ENCODE data around the gene CIC. TPM values are rescaled to one million over a fixed set of nuclear protein-coding genes. Genes with fewer than 3 reads are reported as not detected.

CIC gene
- total and polyA plus RNA-seq, 2 of the 13 experiments (the other 11 are each of a cell fraction or from before 2014, with no cell fraction given), result 5.9 to 8.0 TPM

- TF ChIP-seq SNAPC4 (CRISPR knock-in tag; IDR thresholded peaks at IDR 0.05), result 0 out of 2 replicates have a peak, but pooled peaks have one; percentile 36
- no peak; the same call in 1 of the 2 replicates for TF ChIP-seq SMAD1 (CRISPR knock-in tag; IDR thresholded peaks at IDR 0.05; ENCODE audit: borderline replicate concordance, low read depth)
- TF ChIP-seq CREB1 (IDR thresholded peaks at IDR 0.05), result no peak
- no peak for TF ChIP-seq CREB1 (CRISPR knock-in tag; IDR thresholded peaks at IDR 0.05)
- no peak for TF ChIP-seq CSRNP1 (CRISPR knock-in tag; IDR thresholded peaks at IDR 0.05)
- TF ChIP-seq PAF1 (CRISPR knock-in tag; IDR thresholded peaks at IDR 0.05), result no peak
- no peak; the same call in 1 of the 2 replicates for TF ChIP-seq MED1 (CRISPR knock-in tag; IDR thresholded peaks at IDR 0.05)
- TF ChIP-seq ZNF552 (CRISPR knock-in tag; IDR thresholded peaks at IDR 0.05; ENCODE audit: borderline replicate concordance), result no peak
- TF ChIP-seq ZBTB4 (CRISPR knock-in tag; IDR thresholded peaks at IDR 0.05; ENCODE audit: borderline replicate concordance), result 0 out of 2 replicates have a peak, but pooled peaks have one; percentile 37
- no peak for TF ChIP-seq ZBTB46 (CRISPR knock-in tag; IDR thresholded peaks at IDR 0.05; ENCODE audit: borderline replicate concordance)
- no peak for TF ChIP-seq MAF1 (CRISPR knock-in tag; IDR thresholded peaks at IDR 0.05; ENCODE audit: borderline replicate concordance)
- no peak for TF ChIP-seq CAMTA2 (CRISPR knock-in tag; IDR thresholded peaks at IDR 0.05; ENCODE audit: borderline replicate concordance)
- no peak for TF ChIP-seq ZNF143 (CRISPR knock-in tag; IDR thresholded peaks at IDR 0.05)
- TF ChIP-seq ZNF792 (CRISPR knock-in tag; IDR thresholded peaks at IDR 0.05), result no peak
- no peak for TF ChIP-seq KLF9 (CRISPR knock-in tag; IDR thresholded peaks at IDR 0.05; ENCODE audit: low read depth)
- TF ChIP-seq IKZF4 (CRISPR knock-in tag; IDR thresholded peaks at IDR 0.05; ENCODE audit: borderline replicate concordance, low read depth, not compliant biosample characterization), result no peak
- no peak for TF ChIP-seq ERF (CRISPR knock-in tag; IDR thresholded peaks at IDR 0.05)
- no peak for TF ChIP-seq ATAD3A (CRISPR knock-in tag; IDR thresholded peaks at IDR 0.05)
Measured at GRCh38 chr19:42281146-42281826, 12.2 kb downstream of the CIC start (continued).
